RWPE2 (cell line): ENCODE results near the gene GRK5.

Experiments used
- ATAC-seq: fragments of 200-7000 bp; cut with Tn5 transposase; 3 replicates; pipeline ENCODE4 v1.9.1; 2021; ENCODE audit warnings: low read depth
- DNase-seq: peaks from one replicate; pipeline ENCODE4 v3.0.0-alpha.2; 2020; ENCODE audit warnings: low spot score
- H3K27ac ChIP-seq: fragments of 450-650 bp; 2 replicates; pipeline ENCODE4 v1.5.1; 2017; ENCODE audit warnings: mild to moderate bottlenecking; ENCODE audit not compliant: poor library complexity, severe bottlenecking
- H3K27me3 ChIP-seq: fragments of 250-450 bp; sonication (Bioruptor Pico); 2 replicates; pipeline ENCODE4 v1.5.1; 2021; ENCODE audit warnings: mild to moderate bottlenecking, moderate library complexity; ENCODE audit not compliant: insufficient read depth, poor library complexity, severe bottlenecking
- H3K36me3 ChIP-seq: fragments of 250-450 bp; sonication (Bioruptor Pico); 2 replicates; pipeline ENCODE4 v1.5.1; 2020; ENCODE audit warnings: low read depth, mild to moderate bottlenecking, moderate library complexity
- H3K4me1 ChIP-seq: fragments of 250-450 bp; sonication (Bioruptor Pico); 2 replicates; pipeline ENCODE4 v1.5.1; 2021; ENCODE audit warnings: mild to moderate bottlenecking, moderate library complexity; ENCODE audit not compliant: insufficient read depth, poor library complexity, severe bottlenecking
- H3K4me3 ChIP-seq: fragments of 250-450 bp; sonication (Bioruptor Pico); 2 replicates; pipeline ENCODE4 v1.5.1; 2021; ENCODE audit warnings: mild to moderate bottlenecking, moderate library complexity; ENCODE audit not compliant: severe bottlenecking
- H3K9me3 ChIP-seq: fragments of 250-450 bp; sonication (Bioruptor Pico); 2 replicates; pipeline ENCODE4 v1.5.1; 2021; ENCODE audit warnings: mild to moderate bottlenecking, moderate library complexity; ENCODE audit not compliant: severe bottlenecking
- CTCF ChIP-seq: fragments of 450-650 bp; IDR thresholded peaks from one replicate; pipeline ENCODE4 v1.5.1; 2017; ENCODE audit warnings: mild to moderate bottlenecking, moderate library complexity; ENCODE audit not compliant: poor library complexity, severe bottlenecking

The GRK5 gene

DNA sequence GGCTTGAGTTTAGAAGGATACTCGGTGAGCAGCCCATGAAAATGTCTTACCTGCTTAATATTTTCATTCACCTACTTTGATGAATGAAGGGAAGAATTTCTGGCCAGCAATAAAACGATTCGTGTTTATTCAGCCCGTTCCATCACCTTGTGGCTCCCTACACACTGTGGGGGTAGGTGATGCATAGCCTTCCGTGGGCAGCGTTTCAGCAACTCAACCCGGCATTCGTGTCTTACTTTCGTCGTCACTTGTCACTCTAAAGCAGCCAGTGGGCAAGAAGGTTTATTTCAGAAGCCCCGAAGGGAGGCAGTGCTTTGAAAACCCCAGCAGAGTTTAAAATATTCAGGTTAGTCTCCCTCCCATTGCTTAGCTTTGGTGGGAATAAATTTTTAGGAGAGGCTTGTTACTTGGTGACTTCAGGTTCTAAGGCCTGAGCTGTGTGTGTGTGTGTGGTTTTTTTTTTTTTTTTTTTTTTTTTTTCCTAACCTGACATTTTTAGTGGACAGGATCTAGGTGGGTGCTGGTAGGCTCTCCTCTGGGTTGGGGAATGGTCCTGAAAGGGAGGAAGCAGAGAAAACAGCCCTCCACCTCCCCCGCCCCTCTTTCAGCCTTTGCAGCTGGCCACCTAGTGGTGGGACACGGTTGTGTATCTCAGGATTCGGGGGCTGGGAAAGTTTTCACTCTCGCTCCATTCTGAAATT, 1.8 kb downstream of the GRK5 start:
- Histone ChIP-seq H3K4me1 (peaks cover 19% of the 10 kb centered on the region), H3K27ac (peak overlapping the region; percentile 72), H3K9me3 (no peaks in the 10 kb centered on the region), H3K27me3 (no peaks in the 10 kb centered on the region), H3K36me3 (no peaks in the 10 kb centered on the region), H3K4me3 (peak overlapping the region; percentile 61)
- DNase-seq, result no peak
- ATAC-seq, result no peak
- peak; percentile 87 for TF ChIP-seq CTCF

- Histone ChIP-seq H3K27ac (peak overlapping the region; percentile 72), H3K9me3 (no peaks in the 10 kb centered on the region), H3K4me3 (peak overlapping the region; percentile 61), H3K27me3 (no peaks in the 10 kb centered on the region), H3K4me1 (peaks cover 19% of the 10 kb centered on the region), H3K36me3 (no peaks in the 10 kb centered on the region)
- no peak for DNase-seq
- TF ChIP-seq CTCF, result peak; percentile 59
- ATAC-seq, result no peak
These were observed 2.5 kb downstream of the GRK5 start for GRCh38 chr10:119209736-119210355.

DNA sequence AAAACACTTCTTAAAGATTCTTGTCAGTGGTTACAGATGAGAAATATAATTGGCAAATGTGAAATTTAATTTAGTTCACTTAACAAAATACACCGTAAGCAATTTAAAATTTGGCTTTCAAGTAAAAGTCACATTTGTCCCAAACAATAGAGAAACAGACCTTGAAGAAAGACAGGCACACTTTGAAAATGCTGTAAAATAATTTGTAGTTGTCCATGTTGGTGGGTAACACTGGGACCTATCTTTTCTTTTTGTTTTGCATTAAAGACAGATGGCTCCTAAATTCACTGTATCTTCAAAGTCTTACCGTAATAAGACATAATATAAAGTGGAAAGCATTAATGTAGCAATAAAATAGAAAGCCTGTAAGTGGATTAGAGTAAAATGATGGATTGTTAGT, 3.3 kb downstream of the GRK5 start:
- DNase-seq (no peak), ATAC-seq (no peak)
- H3K27ac ChIP-seq, result no peak overlapping the region
- H3K9me3 ChIP-seq, result no peaks in the 10 kb centered on the region
- H3K4me3 ChIP-seq, result no peak overlapping the region
- no peaks in the 10 kb centered on the region for H3K36me3 ChIP-seq
- peaks cover 19% of the 10 kb centered on the region for H3K4me1 ChIP-seq
- no peaks in the 10 kb centered on the region for H3K27me3 ChIP-seq
- no peak for TF ChIP-seq CTCF

DNA sequence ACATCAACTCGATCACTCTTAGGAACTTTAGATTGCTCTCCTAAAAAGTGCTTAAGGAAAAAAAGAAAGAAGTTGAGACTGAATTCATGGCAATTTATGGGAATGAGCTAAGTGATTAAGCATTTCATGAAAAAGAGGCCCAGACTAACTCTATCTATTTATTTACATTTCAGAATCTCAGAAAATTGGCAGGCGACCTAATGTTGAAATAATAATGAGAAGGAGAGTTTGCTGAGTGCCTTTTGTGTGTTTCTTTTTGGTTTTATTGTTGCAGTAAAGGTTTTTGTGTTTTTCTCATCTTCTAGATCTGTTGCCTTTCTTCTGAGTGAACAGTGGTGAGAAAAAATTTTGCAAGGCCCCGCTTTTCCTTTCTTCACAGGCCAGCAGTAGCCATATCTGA, 3.8 kb downstream of the GRK5 start:
- H3K27me3 ChIP-seq, result no peaks in the 10 kb centered on the region
- DNase-seq (no peak), ATAC-seq (no peak)
- no peak overlapping the region for H3K4me3 ChIP-seq
- H3K4me1 ChIP-seq, result peaks cover 19% of the 10 kb centered on the region
- H3K9me3 ChIP-seq, result no peaks in the 10 kb centered on the region
- no peak for TF ChIP-seq CTCF
- H3K27ac ChIP-seq, result no peak overlapping the region
- H3K36me3 ChIP-seq, result no peaks in the 10 kb centered on the region
